Neural cell (in vitro differentiated cells): Measurements from ENCODE around the gene ALOX5AP. TPM values are rescaled to one million over a fixed set of nuclear protein-coding genes. Genes with fewer than 3 reads are reported as not detected.

Source experiments
- H2AFZ ChIP-seq: fragments of 200-600, 300-800 bp; sonication (generic), shearing (Covaris generic); 2 replicates; pipeline ENCODE4 v1.6.0; 2014; ENCODE audit warnings: low read depth, mild to moderate bottlenecking, antibody characterized with exemption, low read length, moderate library complexity
- H3F3A ChIP-seq: fragments of 200-600 bp; shearing (Covaris generic); 2 replicates; pipeline ENCODE4 v1.6.1; 2016; ENCODE audit warnings: mild to moderate bottlenecking, moderate library complexity, mixed read lengths, antibody characterized with exemption, low read length; ENCODE audit not compliant: insufficient read depth, poor library complexity, severe bottlenecking
- H3K27ac ChIP-seq: fragments of 200-600, 300-800 bp; sonication (generic), shearing (Covaris generic); 2 replicates; pipeline ENCODE4 v1.5.1; 2014; ENCODE audit warnings: mild to moderate bottlenecking, low read length, moderate library complexity
- H3K27me3 ChIP-seq: fragments of 300-800, 200-600 bp; sonication (generic), shearing (Covaris generic); 2 replicates; pipeline ENCODE4 v1.6.0; 2014; ENCODE audit warnings: mild to moderate bottlenecking, low read depth, low read length, moderate library complexity; ENCODE audit not compliant: insufficient read depth
- H3K36me3 ChIP-seq: fragments of 300-800, 200-600 bp; sonication (generic), shearing (Covaris generic); 2 replicates; pipeline ENCODE4 v1.5.1; 2014; ENCODE audit warnings: mild to moderate bottlenecking, antibody characterized with exemption, low read length, moderate library complexity; ENCODE audit not compliant: insufficient read depth
- H3K4me2 ChIP-seq: fragments of 300-800, 200-600 bp; sonication (generic), shearing (Covaris generic); 2 replicates; pipeline ENCODE4 v1.6.0; 2014; ENCODE audit warnings: mild to moderate bottlenecking, low read length
- H3K4me3 ChIP-seq: fragments of 300-800, 200-600 bp; sonication (generic), shearing (Covaris generic); 2 replicates; pipeline ENCODE4 v1.5.1; 2014; ENCODE audit warnings: mild to moderate bottlenecking, low read length, moderate library complexity
- H3K79me2 ChIP-seq: fragments of 200-600 bp; shearing (Covaris generic); replicated peaks from 2 replicates; pipeline ENCODE4 v1.6.0; 2014; ENCODE audit warnings: mild to moderate bottlenecking, low read length, moderate library complexity; ENCODE audit not compliant: insufficient read depth
- H3K9ac ChIP-seq: fragments of 300-800, 200-600 bp; sonication (generic), shearing (Covaris generic); 2 replicates; pipeline ENCODE4 v1.6.1; 2016; ENCODE audit warnings: mild to moderate bottlenecking, low read length, mixed read lengths
- H3K9me2 ChIP-seq: fragments of 200-600 bp; shearing (Covaris generic); 2 replicates; pipeline ENCODE4 v1.6.1; 2016; ENCODE audit warnings: mild to moderate bottlenecking, low read length, mixed read lengths; ENCODE audit not compliant: insufficient read depth
- H3K9me3 ChIP-seq: fragments of 200-600, 300-800 bp; sonication (generic), shearing (Covaris generic); 2 replicates; pipeline ENCODE4 v1.6.1; 2016; ENCODE audit warnings: mild to moderate bottlenecking, mixed run types, low read length, moderate library complexity, mixed read lengths
- H4K20me1 ChIP-seq: fragments of 200-600 bp; shearing (Covaris generic); 2 replicates; pipeline ENCODE4 v1.6.1; 2016; ENCODE audit warnings: mild to moderate bottlenecking, mixed run types; ENCODE audit not compliant: insufficient read depth
- CTCF ChIP-seq: fragments of 450-650 bp; IDR thresholded peaks from 2 replicates; pipeline ENCODE4 v1.5.1; 2014; ENCODE audit warnings: antibody characterized with exemption, mild to moderate bottlenecking, moderate library complexity; ENCODE audit not compliant: poor library complexity, severe bottlenecking
- EP300 ChIP-seq: fragments of 450-650 bp; conservative IDR thresholded peaks from 2 replicates; pipeline ENCODE4 v1.6.1; 2014; ENCODE audit warnings: antibody characterized with exemption, mild to moderate bottlenecking, moderate library complexity; ENCODE audit not compliant: poor library complexity, severe bottlenecking
- EZH2 ChIP-seq: fragments of 200-600, 300-800 bp; shearing (Covaris generic), sonication (generic); IDR thresholded peaks from 2 replicates; pipeline ENCODE4 v1.6.1; 2014; ENCODE audit warnings: antibody characterized with exemption, low read length, borderline replicate concordance, mild to moderate bottlenecking; ENCODE audit not compliant: insufficient read depth, poor library complexity, severe bottlenecking
- MXI1 ChIP-seq: fragments of 450-650 bp; conservative IDR thresholded peaks from 2 replicates; pipeline ENCODE4 v1.6.1; 2014; ENCODE audit warnings: antibody characterized with exemption, mild to moderate bottlenecking; ENCODE audit not compliant: poor library complexity, severe bottlenecking
- POLR2AphosphoS5 ChIP-seq: IDR thresholded peaks from 2 replicates; pipeline ENCODE4 v1.6.1; 2012
- RAD21 ChIP-seq: fragments of 450-650 bp; conservative IDR thresholded peaks from 2 replicates; pipeline ENCODE4 v1.6.1; 2014; ENCODE audit warnings: antibody characterized with exemption, mild to moderate bottlenecking, moderate library complexity
- REST ChIP-seq: IDR thresholded peaks from 2 replicates; pipeline ENCODE4 v1.6.1; 2012; ENCODE audit warnings: borderline replicate concordance
- SMC3 ChIP-seq: fragments of 450-650 bp; conservative IDR thresholded peaks from 2 replicates; pipeline ENCODE4 v1.6.1; 2014; ENCODE audit warnings: antibody characterized with exemption, mild to moderate bottlenecking, moderate library complexity; ENCODE audit not compliant: poor library complexity
- TAF1 ChIP-seq: IDR thresholded peaks from 2 replicates; pipeline ENCODE4 v1.6.1; 2012; ENCODE audit warnings: low read depth
- polyA plus RNA-seq: library from polyadenylated mRNA; depleted of rRNA; stranded (reverse); fragments of >200 nt; gene quantifications from 2 replicates; pipeline ENCODE4 v1.2.3, GENCODE V29; 2014

The ALOX5AP gene
- polyA plus RNA-seq, 1 donor from 2014 or later, result not detected

GRCh38 chr13:30789166-30789862, 54.0 kb downstream of the ALOX5AP start:
- H3F3A ChIP-seq, result no peaks in the 10 kb centered on the region
- H3K4me2 ChIP-seq, result no peak overlapping the region
- H3K9me3 ChIP-seq, result no peaks in the 10 kb centered on the region
- H3K4me3 ChIP-seq, result no peak overlapping the region
- no peak overlapping the region for H3K27ac ChIP-seq
- no peaks in the 10 kb centered on the region for H4K20me1 ChIP-seq
- H3K79me2 ChIP-seq, result no peaks in the 10 kb centered on the region
- H3K9me2 ChIP-seq, result no peaks in the 10 kb centered on the region
- TF ChIP-seq EZH2 (no peak), MXI1 (no peak), TAF1 (no peak), RAD21 (no peak), CTCF (no peak), EP300 (no peak), REST (no peak), SMC3 (no peak), POLR2AphosphoS5 (no peak)
- no peak overlapping the region for H3K9ac ChIP-seq
- H2AFZ ChIP-seq, result no peak overlapping the region
- H3K27me3 ChIP-seq, result no peaks in the 10 kb centered on the region
- H3K36me3 ChIP-seq, result no peaks in the 10 kb centered on the region

GRCh38 chr13:30790592-30790991, 55.2 kb downstream of the ALOX5AP start:
- no peaks in the 10 kb centered on the region for H3K27me3 ChIP-seq
- no peak overlapping the region for H3K9ac ChIP-seq
- H3K9me3 ChIP-seq, result no peaks in the 10 kb centered on the region
- H3K4me3 ChIP-seq, result no peak overlapping the region
- no peaks in the 10 kb centered on the region for H3K9me2 ChIP-seq
- H3K36me3 ChIP-seq, result no peaks in the 10 kb centered on the region
- no peak overlapping the region for H3K4me2 ChIP-seq
- H3K79me2 ChIP-seq, result no peaks in the 10 kb centered on the region
- no peak overlapping the region for H2AFZ ChIP-seq
- H4K20me1 ChIP-seq, result no peaks in the 10 kb centered on the region
- no peak overlapping the region for H3K27ac ChIP-seq
- TF ChIP-seq RAD21 (no peak), MXI1 (no peak), EP300 (no peak), EZH2 (no peak), POLR2AphosphoS5 (no peak), CTCF (no peak), SMC3 (no peak), REST (no peak), TAF1 (no peak)
- H3F3A ChIP-seq, result no peaks in the 10 kb centered on the region
